KMS-11 (cell line): ENCODE data around the gene CTNNA3.

Experiments used
- H2AFZ ChIP-seq: fragments of 200-600 bp; sonication (generic); 2 replicates; pipeline ENCODE4 v1.6.1; 2016; ENCODE audit warnings: antibody characterized with exemption, mixed run types, low read depth
- H3K27ac ChIP-seq: fragments of 200-600 bp; sonication (generic); 2 replicates; pipeline ENCODE4 v1.6.1; 2016; ENCODE audit warnings: mild to moderate bottlenecking, mixed run types
- H3K27me3 ChIP-seq: fragments of 200-600 bp; sonication (generic); 2 replicates; pipeline ENCODE4 v1.6.1; 2017; ENCODE audit warnings: mild to moderate bottlenecking, low read depth, mixed run types, moderate library complexity; ENCODE audit not compliant: insufficient read depth
- H3K36me3 ChIP-seq: fragments of 200-600 bp; sonication (generic); 2 replicates; pipeline ENCODE4 v1.6.1; 2017; ENCODE audit warnings: mild to moderate bottlenecking, mixed run types; ENCODE audit not compliant: insufficient read depth
- H3K4me1 ChIP-seq: fragments of 200-600 bp; sonication (generic); 2 replicates; pipeline ENCODE4 v1.6.1; 2016; ENCODE audit warnings: mild to moderate bottlenecking, low read depth, mixed run types; ENCODE audit not compliant: poor library complexity, severe bottlenecking
- H3K4me2 ChIP-seq: fragments of 200-600 bp; sonication (generic); 2 replicates; pipeline ENCODE4 v1.7.0; 2016; ENCODE audit warnings: mild to moderate bottlenecking, mixed run types
- H3K4me3 ChIP-seq: fragments of 200-600 bp; sonication (generic); IDR thresholded peaks from 2 replicates; pipeline ENCODE4 v1.6.1; 2017; ENCODE audit warnings: low read depth, low read length, mixed read lengths; ENCODE audit not compliant: insufficient read depth
- H3K79me2 ChIP-seq: fragments of 200-600 bp; sonication (generic); 2 replicates; pipeline ENCODE4 v1.6.1; 2016; ENCODE audit warnings: low read depth, mixed run types; ENCODE audit not compliant: insufficient read depth
- H3K9ac ChIP-seq: fragments of 200-600 bp; sonication (generic); 2 replicates; pipeline ENCODE4 v1.6.1; 2016; ENCODE audit warnings: mild to moderate bottlenecking, mixed run types
- H4K20me1 ChIP-seq: fragments of 200-600 bp; sonication (generic); 2 replicates; pipeline ENCODE4 v1.6.1; 2016; ENCODE audit warnings: mild to moderate bottlenecking, mixed run types; ENCODE audit not compliant: insufficient read depth
- TF ChIP-seq, protein P1 (sequence below): fragments of 200-600 bp; sonication (generic); conservative IDR thresholded peaks from 2 replicates; pipeline ENCODE4 v1.6.1; 2017; ENCODE audit warnings: low read depth, mild to moderate bottlenecking, antibody characterized with exemption, low read length, moderate library complexity, mixed read lengths

Gene CTNNA3

DNA sequence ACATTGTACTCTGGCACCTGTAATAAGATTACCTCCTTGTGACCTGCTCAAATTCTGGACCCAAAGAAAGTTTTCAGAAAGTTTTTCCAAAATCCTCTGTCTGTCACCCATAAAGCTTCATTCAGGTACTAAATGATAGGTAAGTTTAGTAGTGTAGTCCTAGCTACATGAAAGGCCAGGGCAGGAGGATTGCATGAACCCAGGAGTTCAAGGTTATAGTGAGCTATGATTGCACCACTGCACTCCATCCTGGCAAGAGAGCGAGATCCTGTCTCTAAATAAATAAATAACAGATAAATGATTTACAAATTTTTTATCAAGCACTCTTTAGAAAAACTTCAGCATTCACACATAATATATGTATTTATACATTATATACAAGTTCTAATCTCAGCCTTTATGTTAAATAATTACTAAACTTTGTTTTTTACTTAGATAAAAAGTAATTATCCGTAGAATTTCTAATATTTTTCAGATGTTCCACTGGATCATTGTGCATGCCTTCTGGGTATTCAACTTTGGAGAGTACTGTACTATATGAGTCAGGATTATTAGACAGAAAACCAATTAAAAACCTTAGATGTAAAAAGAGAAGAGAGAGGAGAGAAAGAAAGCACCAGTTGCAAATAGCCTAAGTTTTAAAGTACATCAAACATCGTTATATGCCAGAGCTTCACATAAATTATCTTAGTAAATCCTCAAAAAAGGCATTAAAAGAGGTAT lies 407.1 kb downstream of the CTNNA3 start:
- Histone ChIP-seq H3K4me1 (no peaks in the 10 kb centered on the region), H3K27ac (no peak overlapping the region), H3K4me3 (no peak overlapping the region), H3K9ac (no peak overlapping the region), H3K36me3 (no peaks in the 10 kb centered on the region), H3K4me2 (no peak overlapping the region), H3K27me3 (no peaks in the 10 kb centered on the region), H4K20me1 (no peaks in the 10 kb centered on the region), H3K79me2 (no peaks in the 10 kb centered on the region), H2AFZ (no peak overlapping the region)
- TF ChIP-seq, protein P1, sequence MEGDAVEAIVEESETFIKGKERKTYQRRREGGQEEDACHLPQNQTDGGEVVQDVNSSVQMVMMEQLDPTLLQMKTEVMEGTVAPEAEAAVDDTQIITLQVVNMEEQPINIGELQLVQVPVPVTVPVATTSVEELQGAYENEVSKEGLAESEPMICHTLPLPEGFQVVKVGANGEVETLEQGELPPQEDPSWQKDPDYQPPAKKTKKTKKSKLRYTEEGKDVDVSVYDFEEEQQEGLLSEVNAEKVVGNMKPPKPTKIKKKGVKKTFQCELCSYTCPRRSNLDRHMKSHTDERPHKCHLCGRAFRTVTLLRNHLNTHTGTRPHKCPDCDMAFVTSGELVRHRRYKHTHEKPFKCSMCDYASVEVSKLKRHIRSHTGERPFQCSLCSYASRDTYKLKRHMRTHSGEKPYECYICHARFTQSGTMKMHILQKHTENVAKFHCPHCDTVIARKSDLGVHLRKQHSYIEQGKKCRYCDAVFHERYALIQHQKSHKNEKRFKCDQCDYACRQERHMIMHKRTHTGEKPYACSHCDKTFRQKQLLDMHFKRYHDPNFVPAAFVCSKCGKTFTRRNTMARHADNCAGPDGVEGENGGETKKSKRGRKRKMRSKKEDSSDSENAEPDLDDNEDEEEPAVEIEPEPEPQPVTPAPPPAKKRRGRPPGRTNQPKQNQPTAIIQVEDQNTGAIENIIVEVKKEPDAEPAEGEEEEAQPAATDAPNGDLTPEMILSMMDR, result no peak

DNA sequence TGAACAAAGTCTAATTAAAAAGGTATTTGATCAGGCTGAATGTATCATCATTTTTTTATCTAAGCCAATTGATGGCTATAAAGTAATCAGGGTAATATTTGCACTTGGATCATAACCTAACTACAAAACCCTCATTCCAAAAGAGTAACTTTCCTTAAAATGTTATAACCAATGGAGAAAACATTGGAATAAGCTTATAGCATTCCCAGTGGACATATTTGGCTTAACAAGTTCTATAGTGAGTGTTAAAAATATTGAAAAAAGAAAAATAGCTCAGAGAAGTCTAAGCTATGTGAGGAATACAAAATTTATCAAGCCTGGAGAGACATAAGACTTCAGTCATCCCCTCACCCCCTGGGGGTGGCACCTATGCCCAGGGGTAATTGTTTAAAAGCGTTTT lies 411.4 kb downstream of the CTNNA3 start:
- Histone ChIP-seq H3K27ac (no peak overlapping the region), H3K9ac (no peak overlapping the region), H4K20me1 (no peaks in the 10 kb centered on the region), H3K36me3 (no peaks in the 10 kb centered on the region), H3K4me1 (no peaks in the 10 kb centered on the region), H3K4me3 (no peak overlapping the region), H3K79me2 (no peaks in the 10 kb centered on the region), H2AFZ (no peak overlapping the region), H3K4me2 (no peak overlapping the region), H3K27me3 (no peaks in the 10 kb centered on the region)
- TF ChIP-seq, protein P1, result no peak

DNA sequence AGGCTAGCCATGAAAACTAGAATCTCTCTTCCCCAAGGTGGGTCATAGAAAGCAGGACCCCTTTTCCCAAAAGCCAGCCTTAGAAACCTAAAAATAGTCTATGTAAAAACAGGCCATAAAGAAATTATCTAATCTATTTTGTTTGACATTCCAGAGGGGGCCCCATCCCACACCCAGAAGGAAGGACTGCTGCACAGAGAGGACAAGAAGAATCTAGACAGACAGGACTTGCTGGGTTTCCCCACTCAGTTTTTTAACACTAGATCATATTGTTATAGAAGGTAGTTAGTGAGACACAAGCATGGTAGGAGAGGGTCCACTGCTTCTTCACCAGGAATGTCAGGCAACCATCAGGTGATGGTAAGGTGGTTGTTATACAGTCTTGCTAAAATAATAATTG lies 413.1 kb downstream of the CTNNA3 start:
- Histone ChIP-seq H3K4me3 (no peak overlapping the region), H4K20me1 (no peaks in the 10 kb centered on the region), H3K4me1 (no peaks in the 10 kb centered on the region), H2AFZ (no peak overlapping the region), H3K27ac (no peak overlapping the region), H3K9ac (no peak overlapping the region), H3K27me3 (no peaks in the 10 kb centered on the region), H3K4me2 (no peak overlapping the region), H3K79me2 (no peaks in the 10 kb centered on the region), H3K36me3 (no peaks in the 10 kb centered on the region)
- TF ChIP-seq, protein P1, result no peak

DNA sequence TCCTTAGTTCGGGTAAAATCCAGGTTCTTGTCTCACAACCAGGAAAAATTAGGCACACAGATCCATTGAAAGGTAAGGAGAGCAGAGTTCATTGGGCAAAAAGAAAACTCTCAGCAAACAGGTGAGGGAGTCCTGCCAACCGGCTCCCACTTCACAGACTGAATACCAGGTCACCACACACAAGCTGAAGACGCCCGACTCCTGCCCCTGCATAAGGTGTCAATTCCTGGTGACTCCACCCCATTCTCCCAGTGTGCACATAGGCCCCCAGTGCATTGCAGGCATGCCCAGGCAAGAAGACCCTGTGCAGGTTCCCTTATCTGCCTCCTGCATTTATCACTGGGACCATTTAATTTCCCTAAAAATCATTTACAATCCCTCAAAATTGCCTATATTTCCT lies 415.6 kb downstream of the CTNNA3 start:
- Histone ChIP-seq H3K36me3 (no peaks in the 10 kb centered on the region), H2AFZ (no peak overlapping the region), H4K20me1 (no peaks in the 10 kb centered on the region), H3K9ac (no peak overlapping the region), H3K27me3 (no peaks in the 10 kb centered on the region), H3K79me2 (no peaks in the 10 kb centered on the region), H3K4me3 (no peak overlapping the region), H3K27ac (no peak overlapping the region), H3K4me2 (no peak overlapping the region), H3K4me1 (no peaks in the 10 kb centered on the region)
- TF ChIP-seq, protein P1, result no peak
